Coronary artery (tissue), 2 donors: ENCODE results near the gene ERN1.

Experiments used
- DNase-seq: peaks from one replicate; pipeline ENCODE4 v3.0.0-alpha.2; 2017; ENCODE audit warnings: low spot score
- H3K27ac ChIP-seq, 2 donors: fragments of 200-600 bp; sonication (generic); one replicate each; pipeline ENCODE4 v1.5.1; 2016 to 2019
- H3K4me3 ChIP-seq: fragments of 200-600 bp; sonication (generic); 2 replicates; pipeline ENCODE4 v1.5.1; 2016; ENCODE audit warnings: mild to moderate bottlenecking, moderate library complexity
- CTCF ChIP-seq: fragments of 200-600 bp; sonication (generic); IDR thresholded peaks from one replicate; pipeline ENCODE4 v1.5.1; 2019; ENCODE audit warnings: antibody characterized with exemption

Gene ERN1

GRCh38 chr17:64164596-64165285 is 34.8 kb upstream of the ERN1 start:
- peak; percentile 26 for DNase-seq
- no peak overlapping the region for H3K4me3 ChIP-seq
- peak overlapping the region in 1 of 2 donors; percentile 50 for H3K27ac ChIP-seq
- no peak for TF ChIP-seq CTCF

- Histone ChIP-seq H3K4me3 (no peak overlapping the region), H3K27ac (no peak overlapping the region)
- TF ChIP-seq CTCF: no peak
- peak; percentile 5 for DNase-seq
Measured at GRCh38 chr17:64163468-64163867, 33.5 kb upstream of the ERN1 start.

- DNase-seq: no peak
- TF ChIP-seq CTCF: no peak
- no peak overlapping the region for H3K4me3 ChIP-seq
- H3K27ac ChIP-seq: no peak overlapping the region
Measured at GRCh38 chr17:64162554-64162953, 32.6 kb upstream of the ERN1 start.

- no peak for TF ChIP-seq CTCF
- Histone ChIP-seq H3K27ac (no peak overlapping the region), H3K4me3 (no peak overlapping the region)
- DNase-seq: no peak
Measured at GRCh38 chr17:64161380-64162176, 31.6 kb upstream of the ERN1 start.

- Histone ChIP-seq H3K4me3 (no peak overlapping the region), H3K27ac (no peak overlapping the region)
- TF ChIP-seq CTCF: no peak
- DNase-seq: no peak
Measured at GRCh38 chr17:64160378-64160777, 30.4 kb upstream of the ERN1 start.

GRCh38 chr17:64158831-64159590 is 29.1 kb upstream of the ERN1 start:
- no peak overlapping the region for H3K27ac ChIP-seq
- H3K4me3 ChIP-seq: no peak overlapping the region
- no peak for DNase-seq
- TF ChIP-seq CTCF: no peak
